ENCODE measurements around the gene IRF3.

DNA sequence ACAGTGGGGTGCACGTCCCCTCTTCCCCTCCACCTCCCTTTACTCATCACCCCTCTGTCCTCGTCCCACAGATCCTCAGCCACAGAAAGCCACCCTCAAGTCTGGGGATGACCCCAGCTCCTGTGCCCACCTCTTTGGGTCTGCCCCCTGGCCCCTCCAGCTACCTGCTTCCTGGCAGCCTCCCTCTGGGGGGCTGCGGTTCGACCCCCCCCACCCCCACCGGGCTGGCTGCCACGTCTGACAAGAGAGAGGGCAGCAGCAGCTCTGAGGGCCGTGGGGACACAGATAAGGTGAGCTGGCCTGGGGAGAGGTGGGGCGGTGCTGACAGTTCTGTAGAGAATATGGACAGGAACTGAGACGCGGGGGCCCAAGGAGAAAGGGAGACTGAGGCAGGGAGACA lies 11.1 kb downstream of the IRF3 start:
- TF ChIP-seq POLR2A (IDR thresholded peaks at IDR 0.05): no peak
- no peak for TF ChIP-seq CTCF (IDR thresholded peaks at IDR 0.05)
- no peak for TF ChIP-seq POLR2AphosphoS5 (IDR thresholded peaks at IDR 0.05)
- no peak for TF ChIP-seq EP300 (IDR thresholded peaks at IDR 0.05)

Measured in sigmoid colon (tissue), 4 donors.